H1 (cell line): ENCODE data around the gene EPHA8. TPM values are rescaled to one million over a fixed set of nuclear protein-coding genes. Genes with fewer than 3 reads are reported as not detected.

Experiments used
- CTCF ChIA-PET: fragments of 300-600 bp; sonication (Branson Sonifier 250); formaldehyde crosslinking; loops from one replicate; lab custom pipeline; 2021; ENCODE audit not compliant: partially characterized antibody; lab: Charles Lee
- POLR2A ChIA-PET: fragments of 300-600 bp; sonication (Branson Sonifier 250); formaldehyde crosslinking; loops from one replicate; lab custom pipeline; 2021; ENCODE audit warnings: inconsistent platforms; ENCODE audit not compliant: partially characterized antibody; lab: Charles Lee
- DNase-seq, 2 experiments: peaks; one replicate each; pipeline versions ENCODE4 v3.0.0 to v3.0.0-alpha.2; 2010 to 2022; ENCODE audit warnings: low spot score in 2 of 2, low read depth in 1 of 2, mixed read lengths in 1 of 2
- FAIRE-seq: peaks from 2 replicates; lab custom pipeline; 2011; peaks lifted over from hg19 to GRCh38; lab: Jason Lieb, UNC
- H2AFZ ChIP-seq: 2 replicates; pipeline ENCODE4 v1.8.1; 2012; ENCODE audit warnings: low read length, inconsistent platforms
- H2AK5ac ChIP-seq: 2 replicates; pipeline ENCODE4 v1.6.1; 2013; ENCODE audit warnings: low read depth, low read length
- H2BK120ac ChIP-seq: replicated peaks from 2 replicates; pipeline ENCODE3; 2013; ENCODE audit warnings: low read depth, low read length, inconsistent platforms
- H2BK12ac ChIP-seq: 2 replicates; pipeline ENCODE4 v1.6.1; 2013; ENCODE audit warnings: low read depth, low read length
- H2BK15ac ChIP-seq: 2 replicates; pipeline ENCODE4 v1.6.1; 2013; ENCODE audit warnings: low read length
- H2BK20ac ChIP-seq: 2 replicates; pipeline ENCODE4 v1.6.1; 2013; ENCODE audit warnings: low read length
- H2BK5ac ChIP-seq: 2 replicates; pipeline ENCODE4 v1.6.1; 2013; ENCODE audit warnings: low read depth, low read length
- H3K14ac ChIP-seq: 2 replicates; pipeline ENCODE4 v1.6.1; 2013; ENCODE audit warnings: inconsistent platforms; ENCODE audit not compliant: insufficient read length
- H3K18ac ChIP-seq: 2 replicates; pipeline ENCODE4 v1.6.1; 2013; ENCODE audit warnings: low read length; ENCODE audit errors: extremely low read depth
- H3K23ac ChIP-seq: 2 replicates; pipeline ENCODE4 v1.6.1; 2013; ENCODE audit warnings: inconsistent platforms; ENCODE audit not compliant: insufficient read length
- H3K23me2 ChIP-seq: 2 replicates; pipeline ENCODE4 v1.6.1; 2013; ENCODE audit warnings: low read depth, low read length
- H3K27ac ChIP-seq: 2 replicates; pipeline ENCODE4 v1.6.1; 2011; ENCODE audit warnings: low read depth, low read length, inconsistent platforms
- H3K27me3 ChIP-seq, 4 experiments: replicated peaks in 1 of 4; 1 replicate in 1 of 4; 2 replicates in 3 of 4; pipeline versions ENCODE4 v1.6.1 to v1.8.1; 2011 to 2013; ENCODE audit warnings: low read length in 3 of 4, mild to moderate bottlenecking in 3 of 4, inconsistent platforms in 2 of 4, mixed read lengths in 2 of 4, moderate library complexity in 1 of 4; ENCODE audit not compliant: control insufficient read depth in 3 of 4, insufficient read depth in 3 of 4; ENCODE audit errors: extremely low read depth in 1 of 4
- H3K36me3 ChIP-seq, 4 experiments: 2 replicates each; pipeline versions ENCODE4 v1.6.1 to v1.8.1; 2011 to 2013; ENCODE audit warnings: mild to moderate bottlenecking in 4 of 4, low read length in 3 of 4, moderate library complexity in 2 of 4, control low read depth in 1 of 4, inconsistent platforms in 1 of 4; ENCODE audit not compliant: insufficient read depth in 4 of 4, control insufficient read depth in 2 of 4
- H3K4ac ChIP-seq: replicated peaks from 2 replicates; pipeline ENCODE3; 2013; ENCODE audit warnings: low read length, low read depth, mixed read lengths, inconsistent platforms; ENCODE audit not compliant: insufficient read length
- H3K4me1 ChIP-seq, 4 experiments: replicated peaks in 1 of 4; 1 replicate in 1 of 4; 2 replicates in 3 of 4; pipeline versions ENCODE4 v1.6.1 to v1.8.1; 2011 to 2013; ENCODE audit warnings: low read length in 3 of 4, inconsistent platforms in 2 of 4, mixed read lengths in 1 of 4; ENCODE audit not compliant: insufficient read depth in 4 of 4, control insufficient read depth in 3 of 4
- H3K4me2 ChIP-seq, 2 experiments: 2 replicates each; pipeline versions ENCODE4 v1.6.1 to v1.8.1; 2011 to 2013; ENCODE audit warnings: low read depth in 2 of 2, low read length in 2 of 2, control low read depth in 1 of 2, inconsistent platforms in 1 of 2, mild to moderate bottlenecking in 1 of 2; ENCODE audit not compliant: insufficient read depth in 1 of 2
- H3K4me3 ChIP-seq, 4 experiments: fragments of 200-600, 300-600 bp in 1 of 4; sonication (generic), shearing (Covaris generic), sonication (Bioruptor Twin) in 1 of 4; 2 replicates each; pipeline versions ENCODE4 v1.5.1 to v1.8.1; 2011 to 2016; ENCODE audit warnings: low read length in 4 of 4, low read depth in 3 of 4, control low read depth in 2 of 4, inconsistent platforms in 2 of 4, mild to moderate bottlenecking in 2 of 4, mixed read lengths in 1 of 4, moderate library complexity in 1 of 4; ENCODE audit not compliant: insufficient read depth in 2 of 4; ENCODE audit errors: extremely low read depth in 1 of 4
- H3K56ac ChIP-seq: replicated peaks from 2 replicates; pipeline ENCODE3; 2013; ENCODE audit warnings: low read depth, mild to moderate bottlenecking, mixed read lengths, low read length, inconsistent platforms; ENCODE audit not compliant: insufficient read length
- H3K79me1 ChIP-seq: 2 replicates; pipeline ENCODE4 v1.6.1; 2013; ENCODE audit warnings: low read depth, low read length, control low read depth
- H3K79me2 ChIP-seq, 2 experiments: 2 replicates each; pipeline versions ENCODE4 v1.6.1 to v1.8.1; 2012 to 2013; ENCODE audit warnings: low read length in 2 of 2, mild to moderate bottlenecking in 2 of 2, inconsistent platforms in 1 of 2; ENCODE audit not compliant: insufficient read depth in 2 of 2, control insufficient read depth in 1 of 2
- H3K9ac ChIP-seq, 4 experiments: replicated peaks in 1 of 4; 1 replicate in 1 of 4; 2 replicates in 3 of 4; pipeline versions ENCODE4 v1.6.1 to v1.8.1; 2011 to 2013; ENCODE audit warnings: low read depth in 3 of 4, low read length in 3 of 4, control low read depth in 2 of 4, mild to moderate bottlenecking in 2 of 4, moderate library complexity in 2 of 4, inconsistent platforms in 1 of 4; ENCODE audit errors: extremely low read depth in 1 of 4
- H3K9me3 ChIP-seq, 2 experiments: 2 replicates each; pipeline versions ENCODE4 v1.6.1 to v1.8.1; 2012 to 2013; ENCODE audit warnings: mild to moderate bottlenecking in 2 of 2, moderate library complexity in 2 of 2, control low read depth in 1 of 2, inconsistent platforms in 1 of 2, low read depth in 1 of 2, low read length in 1 of 2, mixed read lengths in 1 of 2; ENCODE audit not compliant: insufficient read depth in 2 of 2
- H4K20me1 ChIP-seq, 2 experiments: replicated peaks in 1 of 2; 2 replicates each; pipeline versions ENCODE3 to v1.8.1; 2011 to 2013; ENCODE audit warnings: inconsistent platforms in 2 of 2, low read length in 2 of 2, mild to moderate bottlenecking in 1 of 2; ENCODE audit not compliant: insufficient read depth in 2 of 2, control insufficient read depth in 1 of 2
- H4K5ac ChIP-seq: 2 replicates; pipeline ENCODE4 v1.6.1; 2013; ENCODE audit warnings: low read length, low read depth, mixed read lengths, inconsistent platforms; ENCODE audit not compliant: insufficient read length
- H4K8ac ChIP-seq: 2 replicates; pipeline ENCODE4 v1.8.0; 2013; ENCODE audit warnings: mild to moderate bottlenecking, moderate library complexity, low read length, inconsistent platforms; ENCODE audit not compliant: insufficient read depth; ENCODE audit errors: extremely low read depth
- H4K91ac ChIP-seq: replicated peaks from 2 replicates; pipeline ENCODE3; 2013; ENCODE audit warnings: low read length, mixed read lengths, inconsistent platforms; ENCODE audit not compliant: insufficient read length
- ASH2L ChIP-seq: fragments of 200-600, 300-600 bp; sonication (generic); IDR thresholded peaks from one replicate; pipeline ENCODE4 v1.7.1; 2017; ENCODE audit warnings: low read length
- BCL11A ChIP-seq, 2 experiments: IDR thresholded peaks; one replicate each; pipeline ENCODE4 v1.6.1; 2011; ENCODE audit warnings: low read depth in 2 of 2, low read length in 2 of 2, mild to moderate bottlenecking in 2 of 2
- CHD1 ChIP-seq: IDR thresholded peaks from 2 replicates; pipeline ENCODE4 v1.6.1; 2012; ENCODE audit warnings: low read depth, low read length, improper control_type of control experiment
- EGR1 ChIP-seq: IDR thresholded peaks from 2 replicates; pipeline ENCODE4 v1.6.1; 2011; ENCODE audit warnings: low read depth, low read length, borderline replicate concordance
- HDAC2 ChIP-seq, 2 experiments: fragments of 300-600 bp in 1 of 2; sonication (generic) in 1 of 2; IDR thresholded peaks; 2 replicates each; pipeline ENCODE4 v1.6.1; 2011 to 2012; ENCODE audit warnings: low read depth in 2 of 2, low read length in 2 of 2, mild to moderate bottlenecking in 2 of 2, moderate library complexity in 2 of 2, borderline replicate concordance in 1 of 2, inconsistent platforms in 1 of 2
- RAD21 ChIP-seq, 2 experiments: IDR thresholded peaks in 1 of 2; conservative IDR thresholded peaks in 1 of 2; 2 replicates each; pipeline ENCODE4 v1.6.1; 2011; ENCODE audit warnings: low read depth in 2 of 2, low read length in 2 of 2, improper control_type of control experiment in 1 of 2, inconsistent platforms in 1 of 2, mild to moderate bottlenecking in 1 of 2, moderate library complexity in 1 of 2
- RXRA ChIP-seq: IDR thresholded peaks from 2 replicates; pipeline ENCODE4 v1.6.1; 2011; ENCODE audit warnings: low read depth, mild to moderate bottlenecking, low read length, moderate library complexity; ENCODE audit not compliant: insufficient read depth
- SAP30 ChIP-seq: fragments of 300-600 bp; sonication (generic); IDR thresholded peaks from 2 replicates; pipeline ENCODE4 v1.7.1; 2012; ENCODE audit warnings: low read length, moderate library complexity, mild to moderate bottlenecking, inconsistent platforms; ENCODE audit not compliant: insufficient read depth, insufficient replicate concordance
- TCF12 ChIP-seq: IDR thresholded peaks from 2 replicates; pipeline ENCODE4 v1.6.1; 2011; ENCODE audit warnings: low read depth, mild to moderate bottlenecking, low read length
- WGBS, 2 experiments: shearing (Covaris generic) in 1 of 2; methylation state at CpG; one replicate each; pipeline versions ENCODE4 v1.1.6 to v1.1.7; 2013 to 2015; ENCODE audit warnings: low lambda C conversion rate in 2 of 2, mixed read lengths in 2 of 2, inconsistent platforms in 1 of 2, low coverage in 1 of 2, missing lambda C conversion rate in 1 of 2; ENCODE audit not compliant: insufficient replicate concordance in 2 of 2, insufficient coverage in 1 of 2, insufficient read length in 1 of 2; ENCODE audit errors: extremely low coverage in 1 of 2, missing lambda C conversion rate in 1 of 2; 5-methylcytosine and 5-hydroxymethylcytosine counted together
- polyA plus RNA-seq, 7 experiments: library from polyadenylated mRNA; depleted of rRNA in 3 of 7; stranded (reverse) in 5 of 7; unstranded in 2 of 7; fragments of >200 nt in 5 of 7; fragments of 200-250 nt in 2 of 7; gene quantifications; 1 replicate in 5 of 7; 2 replicates in 1 of 7; 4 replicates in 1 of 7; pipeline versions ENCODE4 v1.2.1 to v1.2.3, GENCODE V29; 2011 to 2013; ENCODE audit warnings: missing spikeins in 2 of 7, mixed read lengths in 2 of 7
- total RNA-seq: library from RNA; stranded (reverse); fragmentation: NEBNext Ultra II Directional; extraction: Animal tissue kit (Norgen Biotek cat#: 25700); gene quantifications from 2 replicates; pipeline ENCODE4 v1.2.1, GENCODE V29; 2021
- TF ChIP-seq, protein P1 (sequence below): IDR thresholded peaks from 2 replicates; pipeline ENCODE4 v1.6.1; 2012; ENCODE audit warnings: low read length, inconsistent platforms

EPHA8 gene
- total and polyA plus RNA-seq, 2 of the 8 experiments (the other 6 are each of a cell fraction or from before 2014, with no cell fraction given), result 4.0 to 8.4 TPM

DNA sequence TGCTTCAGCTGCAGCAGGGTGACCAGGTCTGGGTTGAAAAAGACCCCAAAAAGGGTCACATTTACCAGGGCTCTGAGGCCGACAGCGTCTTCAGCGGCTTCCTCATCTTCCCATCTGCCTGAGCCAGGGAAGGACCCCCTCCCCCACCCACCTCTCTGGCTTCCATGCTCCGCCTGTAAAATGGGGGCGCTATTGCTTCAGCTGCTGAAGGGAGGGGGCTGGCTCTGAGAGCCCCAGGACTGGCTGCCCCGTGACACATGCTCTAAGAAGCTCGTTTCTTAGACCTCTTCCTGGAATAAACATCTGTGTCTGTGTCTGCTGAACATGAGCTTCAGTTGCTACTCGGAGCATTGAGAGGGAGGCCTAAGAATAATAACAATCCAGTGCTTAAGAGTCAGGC lies 76.0 kb downstream of the EPHA8 start:
- Histone ChIP-seq H2BK20ac (no peak overlapping the region), H3K18ac (peak overlapping the region; percentile 75; the same call in 1 of the 2 replicates), H3K27ac (no peak overlapping the region), H3K56ac (no peak overlapping the region), H2BK12ac (peak overlapping the region; percentile 45; the same call in 1 of the 2 replicates), H2BK5ac (no peak overlapping the region), H4K20me1 (no peaks in the 10 kb centered on the region), H3K27me3 (no peaks in the 10 kb centered on the region; a peak in 1 of 7 replicates), H4K5ac (no peak overlapping the region), H2BK15ac (peak overlapping the region; percentile 73; the same call in 1 of the 2 replicates), H3K4ac (no peak overlapping the region), H3K9ac (no peak overlapping the region; a peak in 1 of 7 replicates), H3K23ac (no peak overlapping the region), H4K91ac (no peak overlapping the region), H3K36me3 (no peaks in the 10 kb centered on the region), H2BK120ac (no peak overlapping the region), H3K79me2 (no peaks in the 10 kb centered on the region), H3K14ac (no peak overlapping the region), H3K4me2 (peak overlapping the region; percentile 8 to 31; a peak in 2 of 4 replicates), H3K79me1 (no peaks in the 10 kb centered on the region), H4K8ac (no peak overlapping the region; the same call in 1 of the 2 replicates), H2AFZ (peak overlapping the region; percentile 55), H2AK5ac (no peak overlapping the region), H3K4me3 (no peak overlapping the region), H3K4me1 (peaks cover 0 to 6% (median 4%) of the 10 kb centered on the region in 4 experiments; a peak in 4 of 7 replicates), H3K9me3 (peaks cover 6 to 8% of the 10 kb centered on the region in 2 experiments; a peak in 2 of 4 replicates), H3K23me2 (no peaks in the 10 kb centered on the region)
- CTCF ChIA-PET, result interaction anchor here (0.6 to 5.8 kb wide), 19 partner anchors 16 to 1497 kb away, joined by 3 to 70 read pairs (median 4); partner anchors contain the start of gene C1QB
- POLR2A ChIA-PET, result interaction anchor here (0.5 to 1.4 kb wide), 4 partner anchors 13 to 223 kb away, joined by 3 to 5 read pairs (median 4); no protein-coding TSS in a partner anchor
- peak; percentile 67 to 70 for DNase-seq
- WGBS, 2 experiments, result 29% methylated on average over 8 of the region's 8 CpGs; no CpG with 5 or more reads in 1 of the 2 experiments
- no peak for FAIRE-seq
- TF ChIP-seq RXRA (no peak), BCL11A (IDR thresholded peaks at IDR 0.05; ENCODE audit: low read depth in 2 of 2, low read length in 2 of 2) (no peak), EGR1 (no peak), CHD1 (no peak), SAP30 (no peak), RAD21 (IDR thresholded peaks at IDR 0.05 in 1 of 2, conservative IDR thresholded peaks at IDR 0.05 in 1 of 2; ENCODE audit: low read depth in 2 of 2, low read length in 2 of 2) (peak; percentile 39 to 49; a peak in 3 of 4 replicates), HDAC2 (IDR thresholded peaks at IDR 0.05; ENCODE audit: borderline replicate concordance in 1 of 2, low read depth in 2 of 2, low read length in 2 of 2) (no peak), ASH2L (no peak), TCF12 (no peak)
- TF ChIP-seq, protein P1, sequence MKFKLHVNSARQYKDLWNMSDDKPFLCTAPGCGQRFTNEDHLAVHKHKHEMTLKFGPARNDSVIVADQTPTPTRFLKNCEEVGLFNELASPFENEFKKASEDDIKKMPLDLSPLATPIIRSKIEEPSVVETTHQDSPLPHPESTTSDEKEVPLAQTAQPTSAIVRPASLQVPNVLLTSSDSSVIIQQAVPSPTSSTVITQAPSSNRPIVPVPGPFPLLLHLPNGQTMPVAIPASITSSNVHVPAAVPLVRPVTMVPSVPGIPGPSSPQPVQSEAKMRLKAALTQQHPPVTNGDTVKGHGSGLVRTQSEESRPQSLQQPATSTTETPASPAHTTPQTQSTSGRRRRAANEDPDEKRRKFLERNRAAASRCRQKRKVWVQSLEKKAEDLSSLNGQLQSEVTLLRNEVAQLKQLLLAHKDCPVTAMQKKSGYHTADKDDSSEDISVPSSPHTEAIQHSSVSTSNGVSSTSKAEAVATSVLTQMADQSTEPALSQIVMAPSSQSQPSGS, result no peak
